Thyroid gland (tissue), 4 donors: Measurements from ENCODE around the gene RPSA. TPM values are rescaled to one million over a fixed set of nuclear protein-coding genes. Genes with fewer than 3 reads are reported as not detected.
"Not testable (repeated sequence)": the region's sequence is repeated elsewhere in the genome, so short reads cannot be mapped to it uniquely, and the experiment has no call there.

ENCODE experiments used
- DNase-seq, 2 donors: peaks; one replicate each; pipeline ENCODE4 v3.0.0-alpha.2; 2019
- H3K27ac ChIP-seq, 3 donors: fragments of 200-600 bp; sonication (generic); 1 replicate in 2 of 3; 2 replicates in 1 of 3; pipeline ENCODE4 v1.5.1; 2016 to 2019; ENCODE audit warnings: mild to moderate bottlenecking in 1 of 3, moderate library complexity in 1 of 3
- H3K27me3 ChIP-seq: fragments of 200-600 bp; sonication (generic); one replicate; pipeline ENCODE4 v1.5.1; 2019
- H3K36me3 ChIP-seq, 2 donors: fragments of 200-600 bp; sonication (generic); one replicate each; pipeline ENCODE4 v1.5.1; 2016 to 2019
- H3K4me1 ChIP-seq, 2 donors: fragments of 200-600 bp; sonication (generic); one replicate each; pipeline ENCODE4 v1.5.1; 2017 to 2019
- H3K4me3 ChIP-seq, 3 donors: fragments of 200-600 bp; sonication (generic); replicated peaks in 1 of 3; 1 replicate in 2 of 3; 2 replicates in 1 of 3; pipeline ENCODE4 v1.5.1; 2016; ENCODE audit warnings: mild to moderate bottlenecking in 1 of 3
- H3K9me3 ChIP-seq: fragments of 200-600 bp; sonication (generic); one replicate; pipeline ENCODE4 v1.5.1; 2017
- CTCF ChIP-seq, 6 experiments: fragments of 200-600 bp in 3 of 6; fragments of 450-650 bp in 3 of 6; sonication (generic) in 3 of 6; IDR thresholded peaks; one replicate each; pipeline ENCODE4 v1.5.1; 2016 to 2019; ENCODE audit warnings: antibody characterized with exemption in 6 of 6, mild to moderate bottlenecking in 2 of 6, inconsistent platforms in 1 of 6, moderate library complexity in 1 of 6
- POLR2A ChIP-seq, 2 donors: fragments of 450-650 bp; IDR thresholded peaks; one replicate each; pipeline ENCODE4 v1.6.1; 2017; ENCODE audit warnings: antibody characterized with exemption in 2 of 2, mild to moderate bottlenecking in 2 of 2, moderate library complexity in 1 of 2
- WGBS, 2 donors: methylation state at CpG; one replicate each; pipeline ENCODE4 v1.1.5; 2017; 5-methylcytosine and 5-hydroxymethylcytosine counted together
- intact Hi-C: fragments of 100-400 bp; cut with DNase I; formaldehyde crosslinking; loops from one replicate; pipeline ENCODE4 v1.15.1; 2023
- total RNA-seq, 4 donors: library from RNA; depleted of rRNA; stranded (reverse); fragments of >200 nt; gene quantifications; one replicate each; pipeline ENCODE4 v1.2.3, GENCODE V29; 2016

Gene RPSA
- 1,000 to 10,000 TPM in 1 of 4 donors, 100 to 1,000 TPM in 3; 570 to 1,162 (median 852) TPM for total RNA-seq

- DNase-seq: peak; percentile 97
- Histone ChIP-seq H3K4me1 (peaks cover 11 to 27% of the 10 kb centered on the region in 2 donors), H3K27me3 (no peaks in the 10 kb centered on the region), H3K27ac (peak within 1 kb of the TSS; percentile 60 to 72 (median 64)), H3K4me3 (peak within 1 kb of the TSS; percentile 19 to 72 (median 59)), H3K36me3 (peaks cover 21 to 29% of the 10 kb centered on the region in 2 donors), H3K9me3 (no peaks in the 10 kb centered on the region)
- 0 to 1% methylated on average over 58 of the region's 63 CpGs for WGBS, 2 donors
- intact Hi-C loops: no loop called here
- peak; percentile 59 to 96 for TF ChIP-seq POLR2A (IDR thresholded peaks at IDR 0.05)
- TF ChIP-seq CTCF (IDR thresholded peaks at IDR 0.05): peak in 4 of 6 experiments; percentile 21 to 29 (median 23)
Observed at GRCh38 chr3:39406368-39407258, at the start of gene RPSA. TSS of gene RPSA (plus strand) at chr3:39406720. CDS start at chr3:39407654, 934 bp downstream.

DNA sequence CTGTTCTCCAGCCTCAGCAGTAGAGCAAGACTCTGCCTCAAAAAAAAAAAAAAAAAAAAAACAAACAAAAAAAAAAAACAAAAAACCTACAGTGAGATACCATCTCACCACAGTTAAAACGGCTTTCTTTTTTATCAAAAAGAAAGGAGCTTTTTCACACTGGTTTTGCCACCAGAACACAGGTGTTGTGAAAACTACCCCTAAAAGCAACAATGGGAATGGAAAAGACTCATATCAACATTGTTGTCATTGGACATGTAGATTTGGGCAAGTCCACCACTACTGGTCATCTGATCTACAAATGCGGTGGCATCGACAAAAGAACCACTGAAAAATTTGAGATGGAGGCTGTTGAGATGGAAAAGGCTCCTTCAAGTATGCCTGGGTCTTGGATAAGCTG lies 48.2 kb upstream of the RPSA start:
- WGBS, 2 donors: 94% methylated on average over 3 of the region's 3 CpGs
- H3K36me3 ChIP-seq: no peaks in the 10 kb centered on the region
- intact Hi-C loops: no loop called here
- H3K4me1 ChIP-seq: peaks cover 12 to 15% of the 10 kb centered on the region in 2 donors
- no peaks in the 10 kb centered on the region for H3K27me3 ChIP-seq
- DNase-seq: no peak
- no peak overlapping the region for H3K27ac ChIP-seq
- H3K9me3 ChIP-seq: no peaks in the 10 kb centered on the region
- H3K4me3 ChIP-seq: no peak overlapping the region
- TF ChIP-seq POLR2A (IDR thresholded peaks at IDR 0.05): no peak
- no peak for TF ChIP-seq CTCF (IDR thresholded peaks at IDR 0.05)

DNA sequence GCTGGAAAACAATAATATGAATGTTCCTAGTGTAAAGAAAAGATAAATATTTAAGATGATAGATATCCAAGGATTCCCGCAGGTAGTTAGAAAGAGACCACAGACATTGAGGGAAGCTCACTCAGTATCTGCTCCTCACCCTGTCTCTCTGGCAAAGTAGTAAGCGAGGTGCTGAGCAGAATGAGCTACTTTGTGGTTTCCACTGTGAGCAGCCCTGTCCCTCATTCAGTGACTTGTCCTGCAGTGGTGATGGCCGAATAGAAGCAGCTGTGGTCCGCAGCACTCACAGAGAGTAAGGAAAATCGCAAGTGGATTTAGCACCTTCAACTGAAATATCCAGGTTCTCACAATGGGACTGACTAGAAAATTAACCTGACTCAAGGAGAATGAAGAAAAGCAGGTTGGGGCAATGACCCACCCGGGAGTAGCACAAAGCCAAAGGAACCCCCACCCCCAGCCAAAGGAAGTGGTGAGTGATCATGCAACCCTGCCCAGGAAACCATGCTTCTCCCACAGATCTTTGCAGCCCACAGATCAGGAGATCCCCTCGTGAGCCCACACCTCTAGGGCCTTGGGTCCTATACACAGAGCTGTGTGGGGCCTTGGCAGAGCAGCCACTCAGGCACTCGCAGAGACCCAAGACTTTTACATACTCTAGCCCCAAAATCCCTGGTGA lies 45.1 kb upstream of the RPSA start:
- WGBS, 2 donors: 77 to 89% methylated on average over 8 of the region's 8 CpGs
- DNase-seq: no peak
- Histone ChIP-seq H3K4me3 (no peak overlapping the region), H3K27me3 (no peaks in the 10 kb centered on the region), H3K27ac (peak overlapping the region; percentile 29 to 78 (median 41)), H3K4me1 (peaks cover 14 to 23% of the 10 kb centered on the region in 2 donors), H3K36me3 (no peaks in the 10 kb centered on the region), H3K9me3 (no peaks in the 10 kb centered on the region)
- TF ChIP-seq CTCF (IDR thresholded peaks at IDR 0.05): no peak
- no peak for TF ChIP-seq POLR2A (IDR thresholded peaks at IDR 0.05)
- intact Hi-C loops: no loop called here

DNA sequence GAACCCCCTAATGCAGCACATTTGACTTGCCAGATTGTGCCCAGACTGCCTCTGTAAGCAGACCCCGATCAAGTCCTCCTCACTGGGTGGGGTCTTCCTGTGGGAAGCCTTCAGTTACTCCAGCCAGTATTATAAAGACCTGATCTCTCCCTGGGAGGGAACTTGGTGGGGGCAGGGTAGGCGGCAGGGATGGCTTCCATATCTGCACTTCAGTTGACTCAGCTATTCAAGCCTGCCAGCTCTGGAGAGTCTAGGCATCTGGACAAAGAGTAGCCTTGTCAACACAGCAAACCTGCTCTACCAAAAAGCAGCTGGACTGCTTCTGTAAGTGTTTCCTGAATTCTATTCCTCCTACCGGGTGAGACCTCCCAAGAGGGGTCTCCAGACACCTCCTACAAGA lies 44.3 kb upstream of the RPSA start:
- H3K36me3 ChIP-seq: no peaks in the 10 kb centered on the region
- 15 to 33% methylated on average over 2 to 3 of the region's 3 CpGs for WGBS, 2 donors

DNA sequence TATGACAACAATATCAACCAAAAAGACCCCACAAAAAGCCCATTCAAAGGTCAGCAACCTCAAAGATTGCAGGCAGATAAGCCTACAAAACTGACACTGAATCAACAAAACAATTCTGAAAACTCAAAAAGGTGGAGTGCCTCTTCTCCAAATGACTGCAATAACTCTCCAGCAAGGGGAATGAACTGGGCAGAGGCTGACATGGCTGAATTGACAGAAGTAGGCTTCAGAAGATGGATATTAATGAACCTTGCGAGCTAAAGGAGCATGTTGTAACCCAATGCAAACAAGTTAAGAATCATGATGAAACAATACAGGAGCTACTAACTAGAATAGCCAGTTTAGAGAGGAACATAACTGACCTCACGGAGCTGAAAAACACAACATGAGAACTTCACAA lies 43.7 kb upstream of the RPSA start:
- Histone ChIP-seq H3K36me3 (no peaks in the 10 kb centered on the region), H3K9me3 (no peaks in the 10 kb centered on the region), H3K27me3 (no peaks in the 10 kb centered on the region), H3K27ac (peak overlapping the region; percentile 26 to 78 (median 67)), H3K4me3 (no peak overlapping the region), H3K4me1 (peaks cover 14 to 23% of the 10 kb centered on the region in 2 donors)
- TF ChIP-seq POLR2A (IDR thresholded peaks at IDR 0.05) (no peak), CTCF (IDR thresholded peaks at IDR 0.05) (no peak)
- peak; percentile 49 to 65 for DNase-seq
- intact Hi-C loops: no loop called here
- 30 to 36% methylated on average over 2 of the region's 2 CpGs for WGBS, 2 donors

More for the DNA sequence above, 44.3 kb upstream of the RPSA start:
- Histone ChIP-seq H3K27me3 (no peaks in the 10 kb centered on the region), H3K27ac (peak overlapping the region; percentile 29 to 78 (median 67)), H3K9me3 (no peaks in the 10 kb centered on the region), H3K4me1 (peaks cover 14 to 23% of the 10 kb centered on the region in 2 donors), H3K4me3 (no peak overlapping the region)
- intact Hi-C loops: no loop called here
- peak; percentile 81 to 84 for DNase-seq
- TF ChIP-seq POLR2A (IDR thresholded peaks at IDR 0.05): no peak

DNA sequence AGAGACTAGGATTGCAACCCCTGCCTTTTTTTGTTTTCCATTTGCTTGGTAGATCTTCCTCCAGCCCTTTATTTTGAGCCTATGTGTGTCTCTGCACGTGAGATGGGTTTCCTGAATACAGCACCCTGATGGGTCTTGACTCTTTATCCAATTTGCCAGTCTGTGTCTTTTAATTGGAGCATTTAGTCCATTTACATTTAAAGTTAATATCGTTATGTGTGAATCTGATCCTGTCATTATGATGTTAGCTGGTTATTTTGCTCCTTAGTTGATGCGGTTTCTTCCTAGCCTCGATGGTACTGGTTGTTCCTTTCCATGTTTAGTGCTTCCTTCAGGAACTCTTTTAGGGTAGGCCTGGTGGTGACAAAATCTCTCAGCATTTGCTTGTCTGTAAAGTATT lies 36.1 kb upstream of the RPSA start:
- H3K36me3 ChIP-seq, H3K4me1 ChIP-seq, H3K27me3 ChIP-seq, intact Hi-C loops, H3K27ac ChIP-seq, H3K4me3 ChIP-seq, H3K9me3 ChIP-seq, DNase-seq: not testable (repeated sequence)
- 95 to 96% methylated on average over 4 of the region's 4 CpGs for WGBS, 2 donors
